ENCODE data around the gene FKBP8.

FKBP8 gene

DNA sequence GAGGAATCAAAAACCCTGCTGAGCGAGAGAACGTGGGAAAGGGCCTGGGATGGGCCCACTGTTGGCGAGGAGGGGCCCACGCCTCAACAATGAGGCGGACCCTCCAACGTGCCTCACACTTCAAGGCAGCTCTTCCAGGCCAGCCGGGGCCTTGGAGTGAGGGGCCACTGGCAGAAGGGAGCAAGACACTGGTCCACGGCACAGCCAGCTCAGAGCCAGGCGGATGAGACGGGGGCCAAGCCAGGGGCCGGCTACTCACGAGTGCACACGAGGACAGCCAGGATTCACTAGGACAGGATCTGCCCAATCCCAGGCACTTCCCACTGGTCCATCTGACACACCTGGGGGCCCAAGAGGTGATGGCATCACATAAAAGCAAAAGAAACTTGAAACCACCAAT is 42.0 kb downstream of the FKBP8 start:
- DNase-seq = no peak

DNA sequence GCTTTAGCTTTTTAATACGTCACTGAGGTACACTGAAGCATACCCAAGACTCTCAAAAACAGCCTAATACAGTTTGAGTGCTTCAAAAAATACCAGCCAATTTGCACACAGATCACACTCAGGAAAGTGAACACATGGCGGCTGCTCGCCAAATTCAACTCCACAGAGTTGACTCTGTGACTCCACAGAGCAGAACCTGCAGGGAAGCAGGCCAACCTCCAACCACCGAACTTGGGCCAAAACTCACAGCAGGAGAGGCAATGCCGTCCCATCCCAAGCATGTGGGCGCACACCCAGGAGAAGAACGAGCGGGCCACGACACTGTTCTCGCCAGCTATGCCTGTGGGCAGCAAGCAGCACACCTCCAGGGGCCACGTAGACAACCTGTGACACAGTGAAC is 42.6 kb downstream of the FKBP8 start:
- DNase-seq = no peak

DNA sequence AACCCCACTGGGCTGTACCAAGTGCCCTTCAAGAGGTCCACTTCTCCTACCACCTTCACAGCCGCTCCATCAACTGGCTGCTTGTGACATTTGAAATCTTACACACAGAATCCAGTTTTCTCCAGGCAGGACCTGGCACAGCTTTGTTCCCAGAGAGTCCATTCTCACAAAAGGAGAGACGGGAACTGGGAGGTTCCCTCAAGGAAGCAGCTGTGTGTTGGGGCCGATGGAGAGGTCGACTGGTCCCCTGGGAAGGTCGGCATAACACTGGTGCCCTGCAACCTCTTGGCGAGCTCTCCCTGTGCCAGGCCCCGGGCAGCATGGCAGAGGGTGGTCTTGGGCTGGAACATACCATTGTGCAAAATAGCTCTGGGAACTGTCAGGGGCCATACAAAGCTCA is 43.0 kb downstream of the FKBP8 start:
- DNase-seq = no peak

DNA sequence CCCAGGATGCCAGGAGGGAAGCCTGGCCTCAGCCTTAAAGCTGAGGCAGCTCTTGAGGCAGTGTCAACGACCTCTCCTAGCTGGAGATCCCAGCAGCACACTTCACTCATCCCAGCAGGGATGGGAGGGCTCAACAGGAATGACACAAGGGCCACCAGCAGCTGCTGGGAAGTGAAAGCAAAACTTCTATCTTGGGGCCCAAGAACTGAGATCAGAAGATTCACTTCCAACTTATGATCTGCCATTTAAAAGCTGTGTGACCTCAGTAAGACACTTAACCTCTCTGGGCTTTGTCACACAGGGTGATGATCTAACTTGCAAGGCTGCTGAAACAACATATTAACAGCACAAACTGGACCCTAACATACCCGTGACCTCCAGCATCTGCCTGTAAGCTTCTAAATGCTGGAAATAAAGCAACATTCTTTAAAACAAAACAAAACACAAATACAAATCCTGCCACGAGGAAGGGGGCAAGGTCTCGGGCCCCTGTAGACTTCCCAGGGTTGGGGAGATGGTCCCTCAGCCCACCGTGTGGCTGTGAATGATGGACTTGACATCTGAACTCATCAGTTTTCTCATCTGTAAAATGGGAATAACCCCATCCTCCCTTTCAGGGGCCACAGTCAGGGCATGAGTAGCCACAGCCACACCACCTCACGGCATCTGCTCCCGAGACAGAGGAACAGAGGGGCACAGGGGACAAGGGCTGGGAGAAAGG is 44.2 kb downstream of the FKBP8 start:
- no peak for DNase-seq

DNA sequence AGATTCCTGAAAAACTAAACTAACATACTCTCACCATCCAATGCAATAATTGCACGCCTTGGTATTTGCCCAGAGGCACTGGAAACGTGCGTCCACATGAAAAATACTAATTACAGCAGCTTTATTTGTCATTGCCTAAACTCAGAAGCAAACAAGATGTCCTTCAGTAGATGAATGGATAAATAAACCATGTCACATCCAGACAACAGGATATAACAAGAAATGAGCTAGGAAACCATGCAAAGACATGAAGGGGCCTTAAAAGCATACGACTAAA is 46.5 kb downstream of the FKBP8 start:
- no peak for DNase-seq

DNA sequence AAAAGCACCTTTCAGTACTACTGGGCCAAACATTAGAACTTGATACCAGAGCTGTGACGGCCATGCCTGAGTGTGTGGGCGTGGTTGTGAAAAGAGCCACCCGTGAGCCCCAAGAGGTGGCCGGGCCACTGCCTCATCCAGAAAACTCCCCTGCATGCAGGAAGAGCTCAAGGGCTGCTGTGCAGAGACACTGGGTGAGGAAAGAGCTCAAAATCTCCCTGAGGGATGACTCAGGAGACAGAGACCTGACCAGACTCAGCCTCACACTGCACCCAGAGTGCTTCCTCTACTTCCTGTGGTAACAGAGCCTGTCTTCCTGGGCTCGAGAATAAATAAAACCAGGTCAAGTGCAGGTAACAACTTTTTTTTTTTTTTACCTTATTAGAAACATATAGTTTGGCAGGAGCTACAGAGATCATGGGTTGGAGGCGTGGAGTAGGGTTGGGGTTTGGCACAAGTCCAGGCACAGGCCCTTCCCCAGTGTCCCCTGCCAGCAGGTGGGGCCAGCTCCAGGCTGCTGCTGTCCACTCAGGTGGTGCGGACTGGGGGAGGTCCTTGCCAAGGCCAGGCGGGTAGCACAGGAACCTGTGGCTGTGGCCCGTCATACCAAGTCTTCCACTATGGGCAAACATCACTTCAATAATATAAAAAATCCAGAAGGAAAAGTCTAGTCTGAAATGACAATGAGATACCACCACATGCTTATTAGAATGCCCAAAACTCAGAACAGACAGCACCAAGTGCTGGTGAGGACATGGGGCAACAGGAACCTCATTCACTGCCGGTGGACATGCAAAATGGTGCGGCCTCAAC is 47.0 kb downstream of the FKBP8 start:
- peak; percentile 41 for DNase-seq

DNA sequence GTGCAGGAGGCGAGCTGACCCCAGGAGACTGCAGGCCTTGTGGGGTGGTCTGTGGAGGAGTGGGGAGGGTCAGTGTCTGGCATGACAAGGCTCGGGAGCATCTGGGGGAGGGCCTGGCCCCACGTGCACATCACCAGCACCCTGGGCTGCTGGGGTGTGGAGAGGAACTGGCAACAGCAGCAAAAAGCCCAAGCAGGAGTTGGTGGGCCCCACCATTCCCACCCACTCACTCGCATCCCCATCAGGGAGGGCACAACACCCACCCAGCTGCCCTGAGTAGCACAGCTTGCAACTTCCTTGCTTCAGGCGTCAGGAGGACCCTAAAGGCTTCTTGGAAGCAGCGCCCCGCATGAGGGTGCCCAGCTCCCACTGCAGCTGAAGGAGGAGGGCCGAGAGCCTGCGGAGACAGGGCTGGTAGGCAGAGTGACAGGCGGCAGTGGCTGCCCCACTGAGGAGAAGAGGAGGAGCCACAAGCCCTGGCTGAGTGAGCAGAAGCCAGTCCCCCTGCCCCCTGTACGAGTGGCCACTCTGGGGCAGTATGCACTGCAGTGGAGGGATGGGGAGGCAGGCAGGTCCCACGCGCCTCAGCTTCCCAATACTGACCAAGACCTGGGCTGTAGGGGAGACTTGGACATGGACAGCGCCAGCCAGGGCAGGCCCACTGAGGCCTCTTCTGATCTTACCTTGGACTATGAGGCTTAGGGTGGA is 48.0 kb downstream of the FKBP8 start:
- DNase-seq = no peak

DNA sequence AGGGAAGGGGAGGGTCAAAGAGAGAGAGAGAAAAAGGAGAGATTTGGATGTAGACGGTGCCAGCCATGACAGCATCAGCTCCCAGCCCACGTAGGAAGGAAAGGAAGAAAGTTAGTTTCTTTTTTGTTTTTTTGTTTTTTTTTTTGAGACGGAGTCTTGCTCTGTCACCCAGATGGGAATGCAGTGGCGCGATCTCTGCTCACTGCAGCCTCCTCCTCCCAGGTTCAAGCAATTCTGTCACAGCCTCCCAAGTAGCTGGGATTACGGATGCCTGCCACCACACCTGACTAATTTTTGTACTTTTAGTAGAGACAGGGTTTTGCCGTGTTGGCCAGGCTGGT is 49.1 kb downstream of the FKBP8 start:
- DNase-seq = no peak

DNA sequence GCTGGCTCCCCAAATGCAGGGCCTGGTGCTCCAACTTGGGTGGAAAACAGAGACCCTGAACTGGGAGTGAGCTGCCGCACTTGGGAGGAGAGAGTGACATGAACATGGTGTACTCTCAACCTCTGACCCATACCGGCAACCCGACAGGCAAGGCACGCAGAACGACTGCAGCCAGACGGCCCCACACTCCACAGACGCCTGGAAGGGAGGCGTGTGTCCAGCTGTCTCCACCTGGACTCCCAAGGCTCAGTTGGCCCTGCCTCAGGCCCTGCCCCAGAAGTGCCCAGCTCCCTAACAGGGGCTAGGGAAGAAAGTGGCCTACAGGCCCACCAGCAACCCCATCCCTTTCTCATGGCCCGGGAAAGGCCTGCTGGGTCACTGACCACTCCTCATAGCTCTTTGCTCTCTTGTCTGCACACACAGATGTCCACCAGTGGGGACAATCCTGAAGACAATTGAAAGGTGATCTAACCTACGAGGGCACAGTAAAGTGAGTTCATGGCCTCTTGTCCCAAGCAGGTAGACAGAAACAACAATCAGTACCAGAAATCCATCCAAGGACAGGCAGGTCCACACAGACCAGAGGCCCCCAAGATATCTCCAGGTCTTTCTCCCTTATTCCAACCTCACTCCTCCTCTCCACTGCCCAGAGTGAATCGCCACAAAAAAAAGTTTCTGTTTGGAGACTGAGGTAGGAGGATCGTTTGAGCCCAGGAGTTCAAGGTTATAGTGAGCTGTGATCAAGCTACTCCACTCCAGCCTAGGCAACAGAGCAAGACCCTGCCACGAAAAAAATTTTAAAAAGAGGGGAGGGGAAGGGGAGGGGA is 49.7 kb downstream of the FKBP8 start:
- no peak for DNase-seq

DNA sequence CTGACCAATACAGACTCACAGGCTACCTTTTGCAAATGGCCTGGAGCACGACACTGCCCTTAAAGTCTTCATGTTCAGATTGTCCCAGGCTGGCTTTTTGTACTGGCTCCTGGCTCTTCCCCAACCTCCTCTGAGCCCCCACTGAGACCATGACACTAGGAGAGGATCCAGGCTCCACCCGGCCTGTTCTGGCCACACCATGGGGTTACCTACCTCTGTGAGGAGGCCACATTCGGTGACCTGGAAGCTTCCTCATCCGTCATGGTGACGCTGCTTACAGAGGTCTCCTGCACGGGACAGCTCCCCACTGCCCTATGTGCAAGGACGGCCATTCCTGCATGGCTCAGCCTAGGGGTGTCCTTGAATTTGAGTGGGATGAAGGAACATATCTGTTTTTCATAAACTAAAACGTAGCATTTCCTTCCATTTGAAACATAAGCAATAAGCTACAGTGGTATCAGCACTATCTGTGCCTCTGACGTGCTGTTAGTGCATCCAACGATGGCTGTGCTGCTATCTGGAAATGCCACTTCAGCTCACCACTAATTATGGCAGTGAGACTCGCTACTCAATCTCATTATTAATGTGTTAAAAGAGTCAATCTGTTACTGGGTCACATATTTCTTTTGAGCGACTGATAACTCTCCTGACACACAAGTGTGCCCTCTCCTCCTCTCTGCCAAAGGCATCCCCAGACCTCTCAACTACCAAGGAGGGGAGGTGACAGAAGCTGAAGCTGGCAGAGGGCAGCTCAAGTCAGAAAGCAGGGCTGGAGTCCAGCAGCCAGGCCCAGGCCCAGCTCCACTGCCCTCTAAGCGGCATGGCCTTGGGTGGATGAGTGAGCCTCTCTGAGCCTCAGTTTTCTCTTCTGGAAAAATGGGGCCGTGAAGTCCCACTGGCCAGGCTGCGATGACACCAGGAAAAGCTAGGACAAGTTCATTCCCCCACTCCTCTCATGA is 51.1 kb downstream of the FKBP8 start:
- no peak for DNase-seq

DNA sequence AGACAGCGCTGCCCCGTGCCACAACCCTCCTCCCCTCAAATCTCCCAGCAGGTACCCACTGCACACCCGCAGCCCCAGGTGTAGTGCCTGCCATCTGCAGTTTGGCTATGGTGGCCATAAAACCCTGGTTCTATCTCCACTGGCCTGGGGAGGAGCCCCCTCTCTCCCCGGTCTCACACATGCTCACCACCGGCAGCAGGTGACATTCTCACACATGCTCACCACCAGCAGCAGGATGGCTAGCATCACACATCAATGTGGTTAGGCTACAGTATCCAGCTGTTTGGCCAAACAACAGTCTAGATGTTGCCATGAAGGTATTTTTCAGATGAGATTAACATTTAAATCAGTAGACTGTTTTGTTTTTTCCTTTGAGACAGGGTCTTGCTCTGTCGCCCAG is 52.6 kb downstream of the FKBP8 start:
- DNase-seq = no peak

DNA sequence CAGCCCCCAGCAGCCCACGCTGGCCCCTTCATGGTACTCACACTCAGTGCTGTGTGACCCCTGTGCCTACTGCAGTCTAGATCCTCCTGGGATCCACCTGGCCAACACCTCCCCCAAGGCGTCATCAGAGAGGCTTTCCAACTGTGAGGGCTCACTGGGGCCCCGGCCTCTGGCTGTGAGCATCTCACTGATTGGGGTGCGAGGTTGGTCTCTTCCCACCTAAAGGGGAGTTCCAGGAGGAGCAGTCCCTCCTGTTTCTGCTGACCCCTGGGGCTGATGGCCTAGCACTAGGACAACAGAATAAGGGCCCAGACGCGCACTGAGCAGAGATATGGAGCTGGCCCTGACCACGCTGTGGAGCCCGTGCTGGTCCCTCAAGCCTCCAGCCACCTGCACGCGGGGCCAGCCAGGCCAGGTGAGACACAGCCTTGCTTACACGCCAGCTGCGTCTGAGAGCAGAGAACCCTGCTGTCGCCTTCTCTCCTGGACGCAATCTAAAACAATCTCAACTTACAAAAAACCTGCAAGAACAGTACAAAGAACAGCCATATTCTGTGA is 53.7 kb downstream of the FKBP8 start:
- peak; percentile 30 for DNase-seq

DNA sequence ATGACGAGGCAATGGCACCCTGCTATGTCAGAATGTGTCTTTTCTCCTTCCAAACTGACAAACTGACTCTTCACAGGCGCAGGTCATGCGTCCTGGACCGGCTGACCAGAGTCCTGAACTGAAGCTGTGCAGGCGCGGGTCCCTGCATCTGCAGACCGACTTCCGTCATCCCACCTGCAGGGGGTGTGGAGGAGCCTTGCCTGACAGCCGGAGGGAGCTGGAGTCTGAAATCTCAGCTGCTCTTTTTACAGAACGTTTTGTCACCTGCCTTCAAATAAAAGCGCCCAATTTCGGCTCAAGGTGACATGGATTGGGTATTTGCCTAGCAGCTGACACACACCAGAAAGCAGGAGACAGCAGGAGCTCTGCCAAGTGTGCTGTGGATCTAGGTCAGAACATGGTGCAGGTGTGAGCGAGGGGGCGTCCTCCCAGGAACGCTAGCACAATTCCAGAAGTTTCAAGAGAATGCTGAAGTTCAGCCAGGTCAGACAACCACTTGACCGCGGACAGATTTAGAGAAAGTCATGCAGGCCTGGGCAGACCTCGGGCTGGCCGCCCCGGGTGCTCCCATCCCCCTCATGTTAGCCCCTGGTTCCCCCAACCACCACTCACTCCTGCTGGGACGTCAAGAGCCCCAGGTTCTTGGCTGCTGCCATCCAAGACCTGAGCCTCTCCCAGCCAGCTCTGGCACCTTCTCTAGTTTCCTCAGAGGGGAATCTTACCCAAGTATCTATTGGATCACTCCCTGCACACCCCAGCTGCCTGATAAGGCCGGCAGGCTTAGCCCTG is 54.3 kb downstream of the FKBP8 start:
- peak; percentile 89 for DNase-seq

DNA sequence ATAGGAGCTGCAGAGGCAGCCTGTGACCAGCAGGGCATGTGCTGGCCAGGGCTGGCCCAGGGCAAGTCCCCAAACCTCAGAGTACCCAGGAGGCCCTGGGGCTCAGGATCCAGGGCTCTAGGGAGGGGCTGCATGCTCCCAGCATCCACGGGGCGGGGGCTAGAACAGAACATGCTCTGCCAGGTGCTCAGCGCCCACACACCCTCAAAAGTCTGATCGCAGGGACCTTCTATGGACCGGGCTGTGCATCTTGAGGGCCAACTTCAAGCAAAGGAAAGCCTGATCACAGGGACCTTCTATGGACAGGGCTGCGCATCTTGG is 55.0 kb downstream of the FKBP8 start:
- DNase-seq = no peak

DNA sequence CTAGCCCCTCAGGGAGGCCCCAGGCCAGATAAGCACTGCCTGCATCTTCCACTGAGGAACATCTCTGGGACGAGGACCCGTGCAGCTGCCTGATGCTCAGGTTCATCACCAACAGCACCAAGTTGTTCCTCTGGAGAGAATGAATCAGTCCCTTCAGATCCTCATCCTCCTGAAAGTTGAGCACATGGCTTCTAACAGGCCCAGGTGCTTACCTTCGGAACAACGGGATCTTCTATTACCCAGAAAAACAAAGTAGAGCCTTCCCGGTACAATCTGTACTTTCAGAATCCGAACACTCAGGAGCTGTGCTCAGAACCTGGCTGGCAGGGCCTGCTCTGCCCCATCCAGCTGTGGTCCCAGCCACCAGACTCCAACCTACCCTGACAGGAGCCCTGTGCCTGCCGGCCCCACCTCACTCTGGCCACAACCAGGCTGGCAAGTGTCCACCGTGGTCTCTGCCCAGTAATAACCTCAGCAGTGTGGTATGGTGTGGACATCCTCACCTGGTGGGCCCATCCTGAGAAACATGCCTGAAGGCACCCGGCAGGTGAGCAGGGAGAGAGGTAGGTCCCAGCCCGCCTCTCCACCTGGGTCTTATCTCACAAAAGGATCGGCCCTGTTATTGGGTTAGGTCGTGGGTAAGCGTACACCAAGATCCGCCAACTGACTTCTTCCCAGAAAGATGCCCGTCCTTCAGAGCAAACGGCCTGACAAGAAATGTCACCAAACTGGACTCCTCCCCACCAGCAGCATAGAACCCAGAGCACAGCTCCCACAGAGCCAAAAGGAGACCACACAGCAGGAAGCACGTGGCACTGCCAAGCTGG is 55.6 kb downstream of the FKBP8 start:
- no peak for DNase-seq

DNA sequence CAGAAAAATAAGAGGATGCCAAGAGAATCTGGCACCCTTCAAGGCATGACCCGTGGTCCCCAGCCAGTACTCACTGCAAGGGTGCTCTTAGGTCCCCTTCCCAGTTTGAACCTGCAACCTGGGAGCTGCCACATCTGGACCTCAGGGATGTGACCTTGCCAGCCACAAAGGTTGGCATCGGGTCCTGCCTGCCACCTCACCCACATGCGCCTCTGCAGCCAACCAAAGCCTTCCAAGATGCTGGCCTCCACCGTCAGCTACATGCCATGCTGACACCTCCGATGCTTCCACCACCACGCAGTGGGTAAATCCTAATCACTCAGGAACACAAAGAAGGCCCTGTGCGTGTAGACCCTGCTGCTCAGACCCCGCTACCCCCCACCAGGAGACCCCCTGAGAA is 56.6 kb downstream of the FKBP8 start:
- no peak for DNase-seq

DNA sequence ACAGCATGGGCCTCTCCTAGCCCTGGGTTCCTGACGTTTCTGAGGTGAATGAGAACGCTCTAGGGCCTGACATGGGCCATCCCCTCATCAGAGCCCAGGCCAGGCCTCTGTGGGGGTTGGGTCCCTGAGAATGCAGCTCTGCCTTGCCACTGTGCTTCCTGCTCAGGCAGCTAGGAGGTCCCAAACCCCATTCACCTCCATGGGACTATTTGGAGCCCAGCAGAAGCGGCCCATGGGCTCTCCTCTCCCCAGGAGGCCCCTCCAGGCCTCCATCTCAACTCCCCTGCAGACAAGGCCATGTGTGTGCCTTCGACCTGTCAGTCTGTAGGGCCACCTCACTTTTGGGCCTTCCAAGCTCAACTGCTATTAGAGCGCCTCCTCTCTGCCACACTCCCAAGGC is 58.4 kb downstream of the FKBP8 start:
- no peak for DNase-seq

DNA sequence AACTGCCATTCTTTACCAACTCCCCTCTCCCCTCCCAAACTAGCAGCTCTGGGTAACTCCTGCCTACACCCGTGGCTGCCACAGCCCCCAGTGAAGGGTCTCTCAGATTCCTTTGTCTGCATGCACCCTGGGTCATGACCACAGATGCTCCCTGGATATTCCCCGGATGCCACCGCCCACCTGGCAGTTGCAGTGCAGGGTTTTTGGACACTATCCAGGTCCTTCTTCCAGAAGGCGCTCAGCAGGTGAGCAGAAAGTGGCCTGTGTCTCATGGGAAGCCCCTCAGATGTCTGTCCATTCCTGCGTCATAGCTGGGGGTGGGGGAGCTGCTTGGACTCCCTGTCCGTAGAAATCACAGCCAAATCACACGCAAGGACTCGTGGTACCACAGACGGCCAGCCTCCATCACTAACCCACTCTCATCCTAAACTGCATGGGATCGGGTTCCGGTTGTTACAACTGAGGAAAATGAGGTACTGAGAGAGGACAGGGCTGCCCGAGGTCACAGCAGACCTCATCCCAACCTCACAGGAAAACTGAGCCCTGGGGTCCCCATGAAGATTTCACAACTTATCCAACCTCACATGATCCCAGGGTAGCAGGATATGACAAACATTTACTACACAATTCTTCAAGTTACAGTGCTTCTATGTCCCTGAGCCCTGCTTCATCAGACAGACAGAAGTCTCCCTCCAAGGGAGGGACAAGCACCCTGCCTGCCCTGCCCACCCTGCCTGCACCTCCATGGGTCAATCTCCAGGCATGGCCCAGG is 60.1 kb downstream of the FKBP8 start:
- peak; percentile 68 for DNase-seq
